A673 (cell line): ENCODE results near the gene THADA. TPM values are rescaled to one million over a fixed set of nuclear protein-coding genes. Genes with fewer than 3 reads are reported as not detected.
"Not testable (repeated sequence)": the region's sequence is repeated elsewhere in the genome, so short reads cannot be mapped to it uniquely, and the experiment has no call there.

Experiments used
- BruUV-seq: library from RNA; stranded (reverse); fragments of 400-500 nt; replicated peaks from 2 replicates; lab custom pipeline; 2021; lab: Mats Ljungman, UMichigan
- CTCF ChIA-PET: fragments of 300-600 bp; sonication (Branson Sonifier 250); formaldehyde crosslinking; loops from one replicate; lab custom pipeline; 2022; ENCODE audit warnings: antibody characterized with exemption; lab: Charles Lee
- POLR2A ChIA-PET: fragments of 300-600 bp; sonication (Branson Sonifier 250); formaldehyde crosslinking; loops from one replicate; lab custom pipeline; 2022; ENCODE audit warnings: antibody characterized with exemption; ENCODE audit not compliant: low non-redundant PET; lab: Charles Lee
- DNase-seq: peaks from one replicate; pipeline ENCODE4 v3.0.0-alpha.2; 2015; ENCODE audit warnings: low spot score
- H3K27ac ChIP-seq: fragments of 200-600 bp; sonication (generic); 2 replicates; pipeline ENCODE4 v1.5.1; 2016; ENCODE audit warnings: mixed run types, low read depth, mild to moderate bottlenecking, mixed read lengths, antibody characterized with exemption, low read length; ENCODE audit not compliant: poor library complexity, severe bottlenecking
- H3K27me3 ChIP-seq: fragments of 200-600 bp; sonication (generic); replicated peaks from 2 replicates; pipeline ENCODE4 v1.6.1; 2017; ENCODE audit warnings: mixed run types, low read depth, mild to moderate bottlenecking, mixed read lengths, antibody characterized with exemption, low read length; ENCODE audit not compliant: insufficient read depth, poor library complexity
- H3K36me3 ChIP-seq: fragments of 200-600 bp; sonication (generic); 2 replicates; pipeline ENCODE4 v1.6.1; 2016; ENCODE audit warnings: mixed run types, mild to moderate bottlenecking, mixed read lengths, antibody characterized with exemption, low read length; ENCODE audit not compliant: insufficient read depth, poor library complexity, severe bottlenecking
- H3K4me1 ChIP-seq: fragments of 200-600 bp; sonication (generic); 2 replicates; pipeline ENCODE4 v1.6.1; 2017; ENCODE audit warnings: mixed run types, mild to moderate bottlenecking, mixed read lengths, antibody characterized with exemption, low read length; ENCODE audit not compliant: insufficient read depth, poor library complexity, severe bottlenecking
- H3K4me3 ChIP-seq: fragments of 200-600 bp; sonication (generic); 2 replicates; pipeline ENCODE4 v1.5.1; 2016; ENCODE audit warnings: low read depth, mixed run types, mild to moderate bottlenecking, mixed read lengths, low read length; ENCODE audit not compliant: poor library complexity, severe bottlenecking
- H3K9me3 ChIP-seq: fragments of 200-600 bp; sonication (generic); 2 replicates; pipeline ENCODE4 v1.6.1; 2016; ENCODE audit warnings: mixed run types, low read depth, mild to moderate bottlenecking, mixed read lengths, antibody characterized with exemption, low read length; ENCODE audit not compliant: poor library complexity, severe bottlenecking
- EZH2 ChIP-seq: fragments of 200-600 bp; sonication (generic); IDR thresholded peaks from 2 replicates; pipeline ENCODE4 v1.6.1; 2017; ENCODE audit warnings: borderline replicate concordance, low read depth, mild to moderate bottlenecking, mixed read lengths, antibody characterized with exemption, low read length; ENCODE audit not compliant: poor library complexity, severe bottlenecking
- intact Hi-C: fragments of 100-400 bp; cut with micrococcal nuclease; formaldehyde crosslinking; loops from one replicate; pipeline ENCODE4 v1.10.0; 2022; ENCODE audit not compliant: unreplicated experiment
- total RNA-seq: library from RNA; stranded (reverse); gene quantifications from 2 replicates; pipeline ENCODE4 v1.2.3, GENCODE V29; 2021
- TF ChIP-seq, protein P1 (sequence below): fragments of 300-800, 200-600 bp; sonication (generic); conservative IDR thresholded peaks from 2 replicates; pipeline ENCODE4 v1.5.1; 2017; ENCODE audit warnings: low read depth, mild to moderate bottlenecking, antibody characterized with exemption, low read length, moderate library complexity, mixed read lengths

The THADA gene
- total RNA-seq, 1 experiment from 2014 or later: 39.7 TPM

DNA sequence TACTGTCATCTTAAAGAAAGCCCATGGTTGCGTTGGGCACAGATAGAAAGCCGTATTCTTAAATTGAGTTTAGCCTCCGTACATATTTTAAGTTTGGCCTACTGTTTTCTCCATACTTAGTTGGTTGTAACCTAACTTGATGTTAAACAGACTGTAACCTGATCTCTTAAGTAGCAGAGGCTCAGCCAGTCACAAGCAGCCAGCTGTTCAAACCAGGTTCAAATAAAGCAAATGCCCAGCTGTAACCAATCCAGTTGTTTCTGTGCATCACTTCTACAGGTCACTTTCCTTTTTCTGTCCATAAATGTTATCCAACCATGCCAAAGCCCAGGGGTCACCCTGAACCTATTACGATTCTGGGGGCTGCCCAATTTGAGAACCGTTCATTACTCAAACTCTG lies 10.0 kb upstream of the THADA start:
- ChIA-PET POLR2A (no interaction called here), CTCF (no interaction called here)
- Histone ChIP-seq H3K27ac (no peak overlapping the region), H3K27me3 (no peaks in the 10 kb centered on the region), H3K9me3 (no peaks in the 10 kb centered on the region), H3K36me3 (no peaks in the 10 kb centered on the region), H3K4me3 (no peak overlapping the region), H3K4me1 (no peaks in the 10 kb centered on the region)
- no TSS peak for BruUV-seq
- intact Hi-C loops: no loop called here
- no peak for TF ChIP-seq EZH2
- TF ChIP-seq, protein P1, sequence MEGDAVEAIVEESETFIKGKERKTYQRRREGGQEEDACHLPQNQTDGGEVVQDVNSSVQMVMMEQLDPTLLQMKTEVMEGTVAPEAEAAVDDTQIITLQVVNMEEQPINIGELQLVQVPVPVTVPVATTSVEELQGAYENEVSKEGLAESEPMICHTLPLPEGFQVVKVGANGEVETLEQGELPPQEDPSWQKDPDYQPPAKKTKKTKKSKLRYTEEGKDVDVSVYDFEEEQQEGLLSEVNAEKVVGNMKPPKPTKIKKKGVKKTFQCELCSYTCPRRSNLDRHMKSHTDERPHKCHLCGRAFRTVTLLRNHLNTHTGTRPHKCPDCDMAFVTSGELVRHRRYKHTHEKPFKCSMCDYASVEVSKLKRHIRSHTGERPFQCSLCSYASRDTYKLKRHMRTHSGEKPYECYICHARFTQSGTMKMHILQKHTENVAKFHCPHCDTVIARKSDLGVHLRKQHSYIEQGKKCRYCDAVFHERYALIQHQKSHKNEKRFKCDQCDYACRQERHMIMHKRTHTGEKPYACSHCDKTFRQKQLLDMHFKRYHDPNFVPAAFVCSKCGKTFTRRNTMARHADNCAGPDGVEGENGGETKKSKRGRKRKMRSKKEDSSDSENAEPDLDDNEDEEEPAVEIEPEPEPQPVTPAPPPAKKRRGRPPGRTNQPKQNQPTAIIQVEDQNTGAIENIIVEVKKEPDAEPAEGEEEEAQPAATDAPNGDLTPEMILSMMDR: no peak
- no peak for DNase-seq

DNA sequence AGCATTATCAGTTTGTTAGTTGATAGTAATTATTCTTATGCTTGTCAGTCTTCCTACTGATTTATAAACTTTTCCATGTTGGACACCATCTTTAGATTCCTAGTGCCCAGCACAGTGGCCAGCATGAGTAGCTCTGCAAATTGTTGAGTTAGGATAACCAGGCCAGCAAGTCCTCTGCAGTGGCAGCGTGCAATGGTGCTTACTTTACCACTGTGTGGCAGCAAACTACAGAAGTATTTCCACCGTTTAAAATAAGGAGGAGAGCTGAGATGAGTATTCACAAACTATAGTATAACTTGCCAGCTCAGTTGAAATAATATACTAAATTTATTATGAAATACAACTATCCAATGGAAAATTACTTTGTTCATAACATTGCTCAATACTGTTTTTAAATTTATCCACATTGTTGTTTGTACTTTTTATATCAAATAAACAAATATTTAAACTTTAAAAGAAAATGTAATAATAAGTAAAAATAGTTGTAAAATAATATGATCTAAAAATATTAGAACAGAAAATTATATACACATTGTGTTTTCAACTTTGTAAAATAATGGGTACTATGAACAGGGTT lies 9.3 kb upstream of the THADA start:
- TF ChIP-seq EZH2: no peak
- TF ChIP-seq, protein P1: peak; percentile 68
- no peaks in the 10 kb centered on the region for H3K27me3 ChIP-seq
- intact Hi-C loops: no loop called here
- H3K4me1 ChIP-seq: no peaks in the 10 kb centered on the region
- H3K9me3 ChIP-seq: no peaks in the 10 kb centered on the region
- ChIA-PET POLR2A (no interaction called here), CTCF (interaction anchor here (0.5 to 1.1 kb wide), 4 partner anchors 9 to 273 kb away, joined by 3 to 6 read pairs (median 4); partner anchors contain the start of gene THADA)
- H3K27ac ChIP-seq: no peak overlapping the region
- no peaks in the 10 kb centered on the region for H3K36me3 ChIP-seq
- H3K4me3 ChIP-seq: no peak overlapping the region
- DNase-seq: peak; percentile 61
- no TSS peak for BruUV-seq

DNA sequence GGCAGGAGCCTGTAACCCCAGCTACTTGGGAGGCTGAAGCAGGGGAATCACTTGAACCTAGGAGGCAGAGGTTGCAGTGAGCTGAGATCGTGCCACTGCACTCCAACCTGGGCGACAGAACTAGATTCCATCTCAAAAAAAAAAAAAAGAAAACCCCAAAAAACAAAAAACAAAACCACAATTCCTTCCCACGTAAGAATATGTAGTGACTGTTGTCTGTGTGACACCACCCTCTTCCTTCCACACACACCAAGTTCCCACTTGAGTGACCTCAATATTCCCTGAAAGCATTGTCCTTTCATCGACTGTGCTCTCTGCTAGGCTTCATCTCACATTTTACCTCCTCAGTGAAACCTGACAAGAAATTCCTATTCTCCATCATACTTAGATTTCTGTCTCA lies 8.8 kb upstream of the THADA start:
- Histone ChIP-seq H3K36me3 (no peaks in the 10 kb centered on the region), H3K27me3 (no peaks in the 10 kb centered on the region), H3K4me3 (no peak overlapping the region), H3K4me1 (no peaks in the 10 kb centered on the region), H3K9me3 (no peaks in the 10 kb centered on the region), H3K27ac (no peak overlapping the region)
- TF ChIP-seq, protein P1: no peak
- no peak for TF ChIP-seq EZH2
- POLR2A ChIA-PET: no interaction called here
- no peak for DNase-seq
- CTCF ChIA-PET: interaction anchor here (1.1 kb wide), 1 partner anchor 9 kb away, joined by 5 read pairs; the partner anchor contains the start of gene THADA
- no TSS peak for BruUV-seq
- intact Hi-C loops: no loop called here

DNA sequence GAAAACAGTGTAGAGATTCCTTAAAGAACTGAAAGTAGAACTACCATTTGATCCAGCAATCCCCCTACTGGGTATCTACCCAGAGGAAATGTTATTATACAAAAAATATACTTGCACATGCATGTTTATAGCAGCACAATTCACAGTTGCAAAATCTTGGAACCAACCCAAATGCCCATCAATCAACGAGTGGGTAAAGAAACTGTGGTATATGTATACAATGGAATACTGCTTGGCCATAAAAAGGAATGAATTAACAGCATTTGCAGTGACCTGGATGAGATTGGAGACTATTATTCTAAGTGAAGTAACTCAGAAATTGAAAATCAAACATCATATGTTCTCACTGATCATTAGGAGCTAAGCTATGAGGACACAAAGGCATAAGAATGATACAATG lies 4.8 kb upstream of the THADA start:
- H3K36me3 ChIP-seq, DNase-seq, H3K27ac ChIP-seq, BruUV-seq, H3K9me3 ChIP-seq, H3K27me3 ChIP-seq, intact Hi-C loops, CTCF ChIA-PET, H3K4me1 ChIP-seq, POLR2A ChIA-PET, H3K4me3 ChIP-seq: not testable (repeated sequence)
